HG03095 (cell line): Measurements from ENCODE around the gene MAP3K4.

Experiments
- ATAC-seq: cut with Tn5 transposase; IDR thresholded peaks from one replicate; pipeline ENCODE4 v1.9.1; 2021; ENCODE audit warnings: moderate library complexity; ENCODE audit not compliant: unreplicated experiment

The MAP3K4 gene

GRCh38 chr6:161137839-161138542 is 146.4 kb downstream of the MAP3K4 start:
- no peak for ATAC-seq

GRCh38 chr6:161138543-161139303 is 147.2 kb downstream of the MAP3K4 start:
- no peak for ATAC-seq

GRCh38 chr6:161139304-161139765 is 147.8 kb downstream of the MAP3K4 start:
- no peak for ATAC-seq

- no peak for ATAC-seq
Measured at GRCh38 chr6:161139766-161140553, 148.4 kb downstream of the MAP3K4 start.

GRCh38 chr6:161140554-161140875 is 148.9 kb downstream of the MAP3K4 start:
- no peak for ATAC-seq

- no peak for ATAC-seq
Measured at GRCh38 chr6:161141173-161141572, 149.6 kb downstream of the MAP3K4 start.

DNA sequence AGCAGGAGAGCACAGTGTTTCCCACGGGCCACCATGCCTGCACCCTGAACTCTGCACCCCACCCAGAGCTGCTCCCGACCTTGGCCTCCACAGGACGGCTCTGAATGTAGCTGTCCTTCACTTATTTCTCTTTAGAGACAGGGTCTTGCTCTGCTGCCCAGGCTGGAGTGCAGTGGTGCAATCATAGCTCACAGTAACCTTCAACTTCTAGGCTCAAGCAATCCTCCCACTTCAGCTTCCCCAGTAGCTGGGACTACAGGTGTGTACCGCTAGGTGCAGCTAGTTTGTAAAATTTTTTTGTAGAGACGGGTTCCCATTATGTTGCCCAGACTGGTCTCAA is 151.4 kb downstream of the MAP3K4 start:
- ATAC-seq, result no peak

DNA sequence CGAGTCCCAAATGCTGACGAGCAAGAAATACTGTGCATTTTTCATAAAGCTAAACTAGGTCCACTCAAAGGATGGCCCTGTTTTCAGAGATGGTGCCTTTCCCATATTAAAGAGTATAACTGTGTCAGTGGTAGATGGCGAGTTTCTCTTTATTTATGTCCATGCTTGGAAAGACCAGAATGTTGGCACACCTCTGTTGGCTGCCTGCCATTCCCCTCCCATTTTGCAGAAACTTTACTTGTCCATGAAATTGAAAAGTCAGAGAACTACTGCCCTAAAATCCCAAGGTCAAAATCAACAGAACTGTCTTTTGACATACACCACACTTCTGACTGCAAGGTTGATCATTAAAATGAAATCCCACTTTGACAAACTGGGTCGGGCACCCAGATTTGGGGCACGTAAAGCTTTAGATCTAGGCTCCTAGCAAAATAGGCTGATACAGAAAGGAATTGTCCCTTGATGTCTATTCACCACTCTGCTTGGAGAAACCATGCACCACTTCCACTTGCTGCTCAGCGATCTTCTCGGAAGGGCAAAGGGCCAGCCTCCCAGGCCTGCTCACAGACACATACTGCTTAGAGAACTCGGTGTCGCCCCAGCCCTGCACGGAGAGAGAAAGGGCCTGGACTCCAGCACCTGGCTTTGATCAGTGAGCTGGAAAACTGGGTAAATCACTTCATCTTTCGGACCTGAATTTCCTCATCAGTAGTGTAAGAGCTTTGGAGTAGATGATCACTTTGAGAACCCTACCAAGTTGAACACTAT is 152.3 kb downstream of the MAP3K4 start:
- ATAC-seq, result no peak

GRCh38 chr6:161150136-161150535 is 158.6 kb downstream of the MAP3K4 start:
- ATAC-seq, result no peak

GRCh38 chr6:161150566-161150965 is 159.0 kb downstream of the MAP3K4 start:
- ATAC-seq, result no peak

DNA sequence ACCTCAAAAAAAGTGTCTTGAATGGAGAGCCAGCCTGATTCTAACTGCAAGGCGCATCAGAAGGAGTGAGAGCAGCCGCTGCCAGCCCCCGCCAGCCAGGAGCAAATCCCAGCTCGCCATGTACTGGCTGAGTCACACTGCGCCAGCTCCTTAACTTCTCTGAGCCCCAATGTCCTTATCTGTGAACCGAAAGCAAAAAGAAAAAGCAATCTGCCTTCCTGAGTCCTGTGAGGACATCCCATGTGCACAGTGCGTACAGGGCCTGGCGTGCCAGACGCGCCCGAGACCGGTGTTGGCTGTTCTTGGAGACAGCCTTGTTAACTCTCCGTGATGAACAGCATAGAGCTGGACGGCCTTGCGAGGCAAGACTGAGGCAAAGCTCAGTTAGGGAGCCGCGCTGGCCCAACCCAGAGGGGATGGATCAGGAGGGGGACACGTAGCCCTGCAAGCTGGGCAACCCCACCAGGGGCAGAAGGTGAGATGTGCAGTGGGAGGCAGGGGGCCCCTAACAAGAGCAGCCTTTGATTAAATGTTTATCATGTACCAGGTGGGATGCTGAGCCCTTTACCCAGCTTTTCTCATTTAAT is 159.6 kb downstream of the MAP3K4 start:
- ATAC-seq, result no peak

- ATAC-seq, result no peak
Measured at GRCh38 chr6:161151660-161152526, 160.3 kb downstream of the MAP3K4 start.

- no peak for ATAC-seq
Measured at GRCh38 chr6:161152527-161152862, 160.9 kb downstream of the MAP3K4 start.

DNA sequence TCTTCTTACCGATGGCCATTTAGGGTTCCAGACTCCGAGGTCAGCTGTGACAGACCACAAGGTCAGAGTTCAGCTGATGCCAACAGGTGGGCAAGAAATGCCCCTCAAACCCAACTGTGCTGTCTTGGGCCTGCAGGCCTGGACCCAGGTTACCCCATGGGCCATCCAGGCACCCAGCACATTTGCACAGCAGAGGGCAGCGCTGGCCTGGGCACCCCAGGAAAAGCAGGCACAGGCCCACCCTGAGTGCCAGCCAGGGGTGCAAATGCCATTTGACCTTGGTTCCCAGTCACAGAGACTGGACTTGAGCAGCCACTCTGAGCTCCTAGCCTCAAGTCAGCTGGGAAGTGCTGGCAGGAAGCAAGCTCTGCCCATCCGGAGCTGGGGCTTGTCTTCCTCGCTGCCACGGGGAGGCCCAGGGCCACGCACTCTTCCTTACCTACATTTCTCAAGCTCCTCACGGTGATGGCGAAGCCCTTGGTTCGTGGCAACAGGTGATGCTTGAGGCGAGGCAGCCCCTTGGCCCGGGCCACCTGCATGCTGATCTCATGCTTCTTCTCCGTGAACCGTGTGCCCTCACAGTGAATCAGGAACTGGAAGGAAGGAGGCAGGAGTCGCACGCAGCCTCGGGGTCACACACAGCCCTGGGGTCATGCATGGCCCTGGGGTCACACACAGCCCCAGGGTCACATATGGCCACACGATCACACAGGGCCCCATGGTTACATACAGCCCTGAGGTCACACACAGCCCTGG is 161.5 kb downstream of the MAP3K4 start:
- ATAC-seq, result no peak

DNA sequence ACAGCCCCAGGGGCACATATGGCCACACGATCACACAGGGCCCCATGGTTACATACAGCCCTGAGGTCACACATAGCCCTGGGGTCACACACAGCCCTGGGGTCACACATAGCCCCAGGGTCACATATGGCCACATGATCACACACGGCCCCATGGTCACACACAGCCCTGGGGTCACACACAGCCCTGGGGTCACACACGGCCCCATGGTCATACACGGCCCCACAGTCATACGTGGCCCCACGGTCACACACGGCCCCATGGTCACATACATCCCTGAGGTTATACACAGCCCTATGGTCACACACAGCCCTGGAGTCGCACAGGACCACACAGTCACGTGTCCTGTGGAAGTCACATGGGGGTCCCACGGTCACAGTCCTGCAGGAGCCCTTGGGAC is 162.2 kb downstream of the MAP3K4 start:
- no peak for ATAC-seq

- ATAC-seq, result no peak
Measured at GRCh38 chr6:161154796-161155335, 163.3 kb downstream of the MAP3K4 start.

- no peak for ATAC-seq
Measured at GRCh38 chr6:161161121-161161520, 169.6 kb downstream of the MAP3K4 start.

DNA sequence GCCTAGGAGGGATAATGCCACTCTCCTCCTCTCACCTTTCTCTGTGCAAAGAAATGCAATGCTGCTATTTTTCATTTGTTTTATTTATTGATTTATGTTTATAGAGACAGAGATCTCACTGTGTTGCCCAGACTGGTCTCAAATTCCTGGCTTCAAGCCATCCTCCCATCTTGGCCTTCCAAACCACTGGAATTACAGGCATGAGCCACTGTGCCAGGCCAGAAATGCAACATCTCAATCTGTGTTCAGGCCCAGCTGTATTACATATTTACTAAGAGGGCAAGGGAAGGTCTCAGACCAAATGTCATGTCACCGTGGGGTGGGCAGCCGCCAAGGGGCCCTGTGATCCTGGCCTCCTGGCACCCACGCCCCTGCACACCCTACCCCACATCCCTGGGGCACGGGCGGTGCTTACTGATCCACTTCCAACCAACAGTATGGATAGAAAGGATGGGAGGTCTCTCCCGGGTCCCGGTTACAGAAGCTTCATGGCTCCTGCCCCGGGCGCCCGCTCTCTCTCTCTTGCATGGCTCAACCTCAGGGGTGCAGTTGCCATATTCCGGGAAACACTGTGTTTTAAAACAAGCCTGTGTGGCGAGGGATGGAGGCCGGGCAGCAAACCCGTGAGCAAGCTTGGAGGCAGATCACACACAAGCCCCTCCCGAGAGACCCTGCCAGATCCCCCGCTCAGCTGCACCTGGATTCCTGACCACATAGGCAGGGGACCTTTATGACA is 170.5 kb downstream of the MAP3K4 start:
- no peak for ATAC-seq
